GM18499 (cell line): ENCODE data around the gene DIP2C.
"Not testable (repeated sequence)": the region's sequence is repeated elsewhere in the genome, so short reads cannot be mapped to it uniquely, and the experiment has no call there.

ENCODE experiments used
- ATAC-seq: cut with Tn5 transposase; IDR thresholded peaks from one replicate; pipeline ENCODE4 v1.9.1; 2021; ENCODE audit warnings: moderate number of reproducible peaks; ENCODE audit not compliant: insufficient read depth, unreplicated experiment

Gene DIP2C

GRCh38 chr10:644076-644942, 45.2 kb downstream of the DIP2C start:
- ATAC-seq, result no peak

GRCh38 chr10:642186-642890, 47.1 kb downstream of the DIP2C start:
- no peak for ATAC-seq

DNA sequence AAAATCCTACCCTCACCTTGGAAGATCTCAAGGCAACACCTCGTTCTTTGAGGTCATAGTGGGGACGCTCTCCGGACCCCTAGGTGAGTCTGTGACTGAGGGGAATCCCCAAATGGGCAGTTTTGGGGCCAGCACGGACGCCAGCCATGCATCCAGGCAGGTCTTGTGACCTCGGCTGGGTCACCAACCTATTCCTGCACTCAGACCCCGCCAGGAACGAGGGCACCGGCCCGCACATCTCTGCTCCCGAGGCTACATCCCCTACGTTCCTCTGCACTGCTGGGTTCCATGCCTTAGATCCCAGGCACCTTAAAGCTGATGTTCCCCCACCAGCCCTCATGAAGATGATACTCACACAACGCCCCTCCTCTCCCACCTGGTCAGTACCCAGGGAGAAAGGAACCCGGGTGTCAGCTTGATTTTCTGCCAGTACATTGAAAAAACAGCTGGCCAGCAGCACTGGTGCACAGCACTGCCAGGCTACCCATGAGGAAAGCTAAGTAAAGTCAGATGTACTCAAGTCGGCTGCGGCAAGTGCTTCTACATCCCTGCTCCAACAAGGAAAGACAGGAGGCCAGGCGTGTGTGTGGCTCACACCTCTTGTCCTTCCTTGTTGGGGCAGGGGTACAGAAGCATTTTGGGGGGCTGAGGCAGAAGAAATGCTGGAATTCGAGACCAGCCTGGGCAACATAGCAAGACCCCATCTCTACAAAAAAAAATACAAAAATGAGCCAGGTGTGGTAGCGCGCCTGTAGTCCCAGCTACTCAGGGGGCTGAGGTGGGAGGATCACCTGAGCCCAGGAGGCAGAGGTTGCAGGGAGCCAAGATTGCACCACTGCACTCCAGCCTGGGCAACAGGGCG, 48.1 kb downstream of the DIP2C start:
- ATAC-seq, result no peak

- no peak for ATAC-seq
Observed at GRCh38 chr10:640673-641045, 48.8 kb downstream of the DIP2C start.

DNA sequence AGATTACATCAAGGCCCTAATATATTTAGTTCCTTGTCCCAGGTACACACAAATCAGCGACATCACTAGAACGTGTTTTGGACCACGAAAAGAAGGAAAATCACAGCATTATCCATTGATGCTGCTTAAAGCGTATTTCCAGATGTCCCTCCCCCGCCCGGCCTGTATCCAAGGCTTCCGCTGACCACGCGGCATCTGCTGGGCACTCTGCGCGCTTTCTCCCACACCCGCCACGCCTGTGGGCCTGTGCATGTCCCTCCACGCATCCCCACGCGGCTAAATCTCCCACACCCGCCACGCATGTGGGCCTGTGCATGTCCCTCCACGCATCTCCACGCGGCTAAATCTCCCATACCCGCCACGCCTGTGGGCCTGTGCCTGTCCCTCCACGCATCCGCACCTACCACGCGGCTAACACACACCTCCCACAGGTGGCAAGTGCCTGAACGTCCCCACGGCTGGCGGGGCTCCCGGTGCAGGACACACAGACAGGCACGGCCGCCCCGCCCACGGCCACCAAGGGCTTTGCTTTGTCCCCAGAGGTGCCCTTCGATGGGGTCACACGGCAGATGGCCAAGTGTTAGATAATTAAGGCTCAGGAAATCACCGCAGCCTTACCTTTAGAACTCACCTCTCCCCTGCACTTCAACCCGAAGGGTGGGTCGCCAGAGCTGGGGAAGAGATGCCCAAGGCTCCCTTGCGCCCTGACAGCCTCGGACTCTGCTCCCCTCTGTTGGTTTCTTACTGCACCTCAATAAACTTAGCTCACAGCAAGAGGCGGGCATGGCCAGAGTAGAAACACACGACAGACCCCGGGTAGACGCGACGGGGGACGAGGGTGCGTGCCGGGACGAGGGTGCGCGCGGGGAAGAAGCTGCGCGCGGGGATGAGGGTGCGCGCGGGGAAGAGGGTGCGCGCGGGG, 49.5 kb downstream of the DIP2C start:
- no peak for ATAC-seq

GRCh38 chr10:639001-639750, 50.3 kb downstream of the DIP2C start:
- no peak for ATAC-seq

DNA sequence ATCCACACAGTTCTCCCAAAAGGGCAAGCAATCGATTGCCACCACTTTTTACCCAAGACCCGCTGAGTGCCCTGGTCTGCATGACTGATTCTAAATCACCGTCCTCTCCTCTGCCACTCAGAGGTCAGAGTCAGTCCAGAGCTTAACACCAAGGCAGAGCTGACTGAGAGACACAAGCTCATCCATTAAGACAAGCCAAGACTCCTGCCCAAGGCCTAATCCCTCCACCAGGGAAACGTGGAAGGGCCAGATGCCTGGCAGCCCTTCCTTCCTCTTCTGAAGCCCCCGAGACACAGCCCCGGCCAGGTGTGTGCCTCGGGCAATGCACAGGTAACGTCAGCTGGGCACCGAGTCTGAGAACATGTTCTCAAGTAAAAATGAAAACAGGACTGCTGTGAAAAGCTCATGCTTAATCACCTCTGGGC, 51.7 kb downstream of the DIP2C start:
- ATAC-seq, result no peak

- no peak for ATAC-seq
Observed at GRCh38 chr10:637221-637620, 52.2 kb downstream of the DIP2C start.

DNA sequence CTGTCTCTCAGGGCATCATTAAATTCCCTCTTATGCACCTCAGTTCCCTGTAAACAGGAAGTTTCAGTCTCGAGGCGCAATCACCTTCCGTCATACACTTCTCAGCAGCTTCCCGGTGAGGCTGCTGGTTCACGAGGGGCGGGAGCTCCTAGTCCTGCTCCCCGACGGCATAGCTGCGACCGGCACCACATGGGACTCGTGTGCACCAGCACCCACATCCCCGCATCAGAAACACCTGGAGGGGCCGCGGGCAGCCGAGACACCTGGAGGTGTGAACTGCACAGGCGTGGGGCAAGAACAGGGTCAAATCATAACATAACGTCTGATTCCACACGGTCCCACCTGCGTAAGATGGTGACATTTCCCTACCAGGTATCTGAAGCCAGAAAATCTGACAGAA, 52.7 kb downstream of the DIP2C start:
- ATAC-seq, result no peak

GRCh38 chr10:636016-636730, 53.3 kb downstream of the DIP2C start:
- ATAC-seq, result no peak

GRCh38 chr10:635088-635861, 54.2 kb downstream of the DIP2C start:
- no peak for ATAC-seq

DNA sequence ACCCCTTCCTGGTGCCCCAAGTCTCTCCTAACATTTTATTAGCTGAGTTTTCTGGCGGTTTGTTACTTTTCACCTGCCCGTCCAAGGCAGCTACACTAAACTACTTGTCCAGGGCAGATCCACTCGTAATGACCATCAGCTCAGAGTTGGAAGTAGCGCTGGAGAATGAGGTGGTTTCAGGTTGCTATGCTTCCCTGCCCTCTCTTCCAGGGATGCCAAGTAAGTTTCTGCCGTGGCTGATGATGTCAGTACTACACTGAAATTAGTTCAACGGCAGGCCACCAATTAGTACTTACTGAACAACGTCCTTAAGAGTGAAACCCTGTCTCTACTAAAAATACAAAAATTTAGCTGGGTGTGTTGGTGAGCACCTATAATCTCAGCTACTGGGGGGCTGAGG, 55.2 kb downstream of the DIP2C start:
- ATAC-seq, result no peak

- no peak for ATAC-seq
Observed at GRCh38 chr10:633279-634245, 55.9 kb downstream of the DIP2C start.

DNA sequence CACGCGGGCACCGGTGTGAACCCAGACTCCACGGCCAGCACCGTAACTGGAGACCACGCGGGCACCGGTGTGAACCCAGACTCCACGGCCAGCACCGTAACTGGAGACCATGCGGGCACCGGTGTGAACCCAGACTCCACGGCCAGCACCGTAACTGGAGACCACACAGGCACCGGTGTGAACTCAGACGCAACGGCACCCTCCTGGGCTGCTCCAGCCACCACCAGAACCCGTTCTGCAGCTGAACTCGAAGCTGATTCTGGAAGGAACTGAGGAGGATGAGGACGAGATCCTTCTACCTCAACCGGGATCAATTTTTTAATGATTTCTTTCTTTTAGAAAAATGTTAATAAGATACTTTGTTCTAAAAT, 56.7 kb downstream of the DIP2C start:
- not testable (repeated sequence) for ATAC-seq

GRCh38 chr10:632155-632806, 57.2 kb downstream of the DIP2C start:
- ATAC-seq, result not testable (repeated sequence)

GRCh38 chr10:631266-631665, 58.2 kb downstream of the DIP2C start:
- no peak for ATAC-seq
